ENCODE data around the gene SH3TC2. TPM values are rescaled to one million over a fixed set of nuclear protein-coding genes. Genes with fewer than 3 reads are reported as not detected.

Gene SH3TC2
- total RNA-seq, 1 donor from 2014 or later = 0.92 TPM

DNA sequence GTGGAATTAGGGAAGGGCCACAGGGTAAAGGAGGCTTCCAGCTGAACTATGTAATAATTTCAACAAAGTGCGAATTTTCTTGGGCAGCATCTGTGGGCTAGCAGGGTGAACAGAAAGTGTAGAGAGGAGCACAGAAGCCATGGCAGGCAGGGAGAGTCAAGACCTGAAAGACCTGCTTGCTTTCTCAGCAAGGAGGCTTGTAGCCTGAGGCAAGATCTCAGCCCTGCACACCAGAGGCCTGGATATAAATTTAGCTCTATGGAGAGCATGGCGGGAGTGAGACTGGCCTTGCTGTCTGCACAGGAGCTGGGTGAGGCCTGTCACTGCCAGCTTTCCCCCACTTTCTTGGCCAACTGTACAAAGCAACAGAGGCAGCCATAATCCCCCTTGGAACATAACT lies 32.1 kb upstream of the SH3TC2 start:
- TF ChIP-seq, protein P1, sequence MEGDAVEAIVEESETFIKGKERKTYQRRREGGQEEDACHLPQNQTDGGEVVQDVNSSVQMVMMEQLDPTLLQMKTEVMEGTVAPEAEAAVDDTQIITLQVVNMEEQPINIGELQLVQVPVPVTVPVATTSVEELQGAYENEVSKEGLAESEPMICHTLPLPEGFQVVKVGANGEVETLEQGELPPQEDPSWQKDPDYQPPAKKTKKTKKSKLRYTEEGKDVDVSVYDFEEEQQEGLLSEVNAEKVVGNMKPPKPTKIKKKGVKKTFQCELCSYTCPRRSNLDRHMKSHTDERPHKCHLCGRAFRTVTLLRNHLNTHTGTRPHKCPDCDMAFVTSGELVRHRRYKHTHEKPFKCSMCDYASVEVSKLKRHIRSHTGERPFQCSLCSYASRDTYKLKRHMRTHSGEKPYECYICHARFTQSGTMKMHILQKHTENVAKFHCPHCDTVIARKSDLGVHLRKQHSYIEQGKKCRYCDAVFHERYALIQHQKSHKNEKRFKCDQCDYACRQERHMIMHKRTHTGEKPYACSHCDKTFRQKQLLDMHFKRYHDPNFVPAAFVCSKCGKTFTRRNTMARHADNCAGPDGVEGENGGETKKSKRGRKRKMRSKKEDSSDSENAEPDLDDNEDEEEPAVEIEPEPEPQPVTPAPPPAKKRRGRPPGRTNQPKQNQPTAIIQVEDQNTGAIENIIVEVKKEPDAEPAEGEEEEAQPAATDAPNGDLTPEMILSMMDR (IDR thresholded peaks at IDR 0.05) = no peak
- H3K4me3 ChIP-seq = no peak overlapping the region
- H3K4me1 ChIP-seq = no peaks in the 10 kb centered on the region
- intact Hi-C loops (cut with DNase I) = no loop called here
- H3K36me3 ChIP-seq = no peaks in the 10 kb centered on the region
- peaks cover 8% of the 10 kb centered on the region for H3K9me3 ChIP-seq
- DNase-seq = no peak
- ATAC-seq = no peak
- H3K27ac ChIP-seq = no peak overlapping the region
- H3K27me3 ChIP-seq (ENCODE audit: low read depth) = no peaks in the 10 kb centered on the region

DNA sequence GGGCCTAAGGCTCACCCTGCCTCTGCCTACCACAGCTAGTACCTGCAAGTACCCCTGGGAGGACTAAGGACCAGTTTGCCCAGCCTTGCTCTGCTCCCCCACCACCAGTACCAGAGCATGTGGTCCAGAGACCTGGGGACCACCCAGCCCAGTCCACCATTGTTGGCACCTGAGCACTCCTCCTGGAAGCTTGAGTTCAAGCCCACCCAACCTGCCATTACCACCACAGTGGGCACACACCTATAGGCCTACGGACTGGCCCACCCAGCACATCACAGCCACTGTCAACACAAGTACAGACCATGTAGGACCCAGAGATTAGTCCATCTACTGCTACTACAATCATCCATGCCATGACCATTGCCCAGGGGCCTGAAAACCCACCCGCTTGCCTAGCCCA lies 30.8 kb upstream of the SH3TC2 start:
- no peaks in the 10 kb centered on the region for H3K4me1 ChIP-seq
- ATAC-seq (peak in 1 of 2 donors; percentile 32), DNase-seq (no peak)
- H3K36me3 ChIP-seq = no peaks in the 10 kb centered on the region
- TF ChIP-seq, protein P1 (IDR thresholded peaks at IDR 0.05) = no peak
- no peaks in the 10 kb centered on the region for H3K27me3 ChIP-seq (ENCODE audit: low read depth)
- no peaks in the 10 kb centered on the region for H3K9me3 ChIP-seq
- no peak overlapping the region for H3K4me3 ChIP-seq
- no peak overlapping the region for H3K27ac ChIP-seq
- intact Hi-C loops (cut with DNase I) = no loop called here

DNA sequence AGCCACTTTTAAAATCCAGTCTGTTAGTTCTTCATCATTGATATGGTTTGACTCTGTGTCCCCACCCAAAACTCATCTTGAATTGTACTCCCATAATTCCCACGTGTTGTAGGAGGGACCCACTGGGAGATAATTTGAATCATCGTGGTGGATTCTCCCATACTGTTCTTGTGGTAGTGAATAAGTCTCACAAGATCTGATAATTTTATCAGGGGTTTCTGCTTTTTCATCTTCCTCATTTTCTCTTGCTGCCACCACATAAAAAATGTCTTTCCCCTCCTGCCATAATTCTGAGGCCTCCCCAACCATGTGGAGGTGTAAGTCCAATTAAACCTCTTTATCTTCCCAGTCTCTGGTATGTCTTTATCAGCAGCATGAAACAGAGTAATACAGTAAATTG lies 26.9 kb upstream of the SH3TC2 start:
- intact Hi-C loops (cut with DNase I) = no loop called here
- ATAC-seq (no peak), DNase-seq (no peak)
- H3K4me1 ChIP-seq = no peaks in the 10 kb centered on the region
- no peak overlapping the region for H3K27ac ChIP-seq
- H3K27me3 ChIP-seq (ENCODE audit: low read depth) = no peaks in the 10 kb centered on the region
- H3K9me3 ChIP-seq = no peaks in the 10 kb centered on the region
- no peak overlapping the region for H3K4me3 ChIP-seq
- TF ChIP-seq, protein P1 (IDR thresholded peaks at IDR 0.05) = no peak
- H3K36me3 ChIP-seq = no peaks in the 10 kb centered on the region

DNA sequence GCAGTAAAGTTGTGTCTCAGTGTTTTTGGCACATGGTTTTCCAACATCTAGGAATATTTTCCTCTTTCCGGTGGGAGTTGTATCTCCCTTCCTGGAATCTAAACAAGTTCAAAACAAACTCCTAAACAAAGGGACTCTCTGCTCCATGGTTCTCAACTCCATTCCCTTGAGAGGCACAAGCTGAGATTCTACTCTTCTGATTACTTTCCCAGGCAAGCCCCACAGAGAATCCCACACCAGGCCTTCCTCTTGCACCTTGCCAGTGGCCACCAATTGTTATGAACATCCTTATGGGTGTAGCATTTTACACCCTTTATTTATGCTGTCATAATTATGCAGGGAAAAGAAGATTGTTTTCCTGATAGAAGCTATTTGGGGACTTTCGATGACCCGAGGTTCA lies 25.8 kb upstream of the SH3TC2 start:
- H3K9me3 ChIP-seq = no peaks in the 10 kb centered on the region
- TF ChIP-seq, protein P1 (IDR thresholded peaks at IDR 0.05) = no peak
- H3K27ac ChIP-seq = no peak overlapping the region
- DNase-seq (no peak), ATAC-seq (no peak)
- H3K4me3 ChIP-seq = no peak overlapping the region
- H3K36me3 ChIP-seq = no peaks in the 10 kb centered on the region
- H3K4me1 ChIP-seq = no peaks in the 10 kb centered on the region
- intact Hi-C loops (cut with DNase I) = no loop called here
- no peaks in the 10 kb centered on the region for H3K27me3 ChIP-seq (ENCODE audit: low read depth)

DNA sequence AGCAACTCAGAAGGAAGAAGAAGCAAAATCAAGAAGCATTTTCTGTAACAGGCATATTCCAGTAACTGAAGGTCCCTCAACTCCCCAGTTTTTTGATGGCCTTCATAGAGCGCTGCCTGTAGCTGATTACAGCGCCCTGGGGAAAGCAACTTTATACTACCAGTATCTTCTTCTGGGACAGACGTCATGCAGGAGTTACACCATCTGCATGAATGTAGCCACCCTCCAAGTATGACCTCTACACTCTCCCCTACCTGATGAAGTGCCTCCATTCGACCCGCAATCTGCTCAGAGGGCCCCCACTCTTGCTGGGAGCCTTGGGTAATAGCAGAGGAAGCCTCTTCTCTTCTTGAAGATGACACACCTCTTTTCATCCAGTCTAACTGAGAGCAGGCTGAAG lies 21.0 kb upstream of the SH3TC2 start:
- intact Hi-C loops (cut with DNase I) = no loop called here
- H3K27me3 ChIP-seq (ENCODE audit: low read depth) = no peaks in the 10 kb centered on the region
- H3K4me3 ChIP-seq = no peak overlapping the region
- no peaks in the 10 kb centered on the region for H3K9me3 ChIP-seq
- H3K27ac ChIP-seq = no peak overlapping the region
- TF ChIP-seq, protein P1 (IDR thresholded peaks at IDR 0.05) = no peak
- ATAC-seq (no peak), DNase-seq (no peak)
- no peaks in the 10 kb centered on the region for H3K36me3 ChIP-seq
- no peaks in the 10 kb centered on the region for H3K4me1 ChIP-seq

DNA sequence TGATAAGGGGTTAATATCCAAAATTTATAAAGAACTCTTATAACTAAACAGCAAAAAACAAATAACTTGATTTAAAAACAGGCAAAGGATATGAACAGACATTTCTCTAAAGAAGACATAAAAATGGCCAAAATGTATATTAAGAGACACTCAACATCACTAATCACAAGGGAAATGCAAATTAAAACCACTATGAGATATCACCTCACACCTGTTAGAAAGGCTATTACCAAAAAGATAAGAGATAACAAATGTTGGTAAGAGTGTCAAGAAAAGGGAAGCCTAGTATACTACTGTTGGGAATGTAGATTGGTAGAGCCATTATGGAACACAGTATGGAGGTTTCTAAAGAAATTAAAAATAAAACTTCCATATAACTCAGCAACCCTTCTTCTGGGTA lies 19.4 kb upstream of the SH3TC2 start:
- intact Hi-C loops (cut with DNase I) = no loop called here
- Histone ChIP-seq H3K4me3 (no peak overlapping the region), H3K36me3 (no peaks in the 10 kb centered on the region), H3K9me3 (no peaks in the 10 kb centered on the region), H3K4me1 (no peaks in the 10 kb centered on the region), H3K27me3 (ENCODE audit: low read depth) (no peaks in the 10 kb centered on the region), H3K27ac (no peak overlapping the region)
- DNase-seq (no peak), ATAC-seq (no peak)
- TF ChIP-seq, protein P1 (IDR thresholded peaks at IDR 0.05) = no peak
